Prostate gland (tissue), 2 donors: Measurements from ENCODE around the gene IKZF4.

Source experiments
- POLR2A ChIP-seq: fragments of 450-650 bp; IDR thresholded peaks from one replicate; pipeline ENCODE4 v1.6.1; 2016; ENCODE audit warnings: antibody characterized with exemption, mild to moderate bottlenecking
- TF ChIP-seq, protein P1 (sequence below), 4 experiments: fragments of 200-600 bp in 2 of 4; fragments of 450-650 bp in 2 of 4; sonication (generic) in 2 of 4; IDR thresholded peaks; 1 replicate in 3 of 4; 2 replicates in 1 of 4; pipeline ENCODE4 v1.5.1; 2016 to 2019; ENCODE audit warnings: antibody characterized with exemption in 4 of 4, mild to moderate bottlenecking in 2 of 4, moderate library complexity in 2 of 4

DNA sequence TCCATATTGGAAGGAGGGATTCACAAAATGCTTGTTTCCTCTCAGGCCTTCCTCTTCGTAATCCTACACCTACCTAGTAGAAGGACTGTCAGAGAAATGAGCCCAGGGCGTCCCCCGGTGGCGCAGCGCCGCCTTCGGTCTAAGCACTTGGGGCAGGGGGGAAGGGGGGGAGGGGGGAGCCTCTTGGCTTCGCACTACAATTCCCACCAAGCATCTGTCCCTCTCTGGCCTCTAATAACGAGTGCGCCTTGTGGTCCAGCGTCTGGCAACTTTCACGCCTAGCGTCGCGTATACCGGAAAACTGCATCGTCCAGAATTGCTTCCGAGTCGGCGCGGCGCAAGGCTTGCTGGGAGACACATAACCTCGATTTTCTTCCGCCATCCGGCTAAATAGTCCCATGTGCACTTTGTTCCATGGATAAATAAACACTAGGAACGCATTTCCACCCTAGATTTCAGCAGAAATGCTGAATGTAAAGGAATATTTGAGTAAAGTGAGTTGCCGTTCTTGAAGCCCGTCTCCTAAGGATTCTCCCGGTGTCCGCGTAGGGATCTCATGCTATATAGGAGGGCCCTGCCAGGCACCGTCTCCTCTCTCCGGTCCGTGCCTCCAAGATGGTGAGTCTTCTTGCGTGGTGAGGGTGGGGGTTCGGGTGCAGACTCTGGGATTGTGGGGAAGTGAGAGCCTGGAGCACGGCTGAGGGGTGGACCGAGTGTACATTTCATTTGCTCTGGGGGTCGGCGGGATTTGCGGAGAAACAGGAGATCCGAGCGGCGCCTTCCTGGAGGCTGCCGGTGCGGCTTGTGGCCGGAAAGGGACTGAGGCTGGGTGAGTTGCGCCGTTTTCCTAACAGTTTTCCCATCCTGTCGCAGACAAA is 20.9 kb downstream of the IKZF4 start, which contains the start of gene RPS26:
- TF ChIP-seq, protein P1, sequence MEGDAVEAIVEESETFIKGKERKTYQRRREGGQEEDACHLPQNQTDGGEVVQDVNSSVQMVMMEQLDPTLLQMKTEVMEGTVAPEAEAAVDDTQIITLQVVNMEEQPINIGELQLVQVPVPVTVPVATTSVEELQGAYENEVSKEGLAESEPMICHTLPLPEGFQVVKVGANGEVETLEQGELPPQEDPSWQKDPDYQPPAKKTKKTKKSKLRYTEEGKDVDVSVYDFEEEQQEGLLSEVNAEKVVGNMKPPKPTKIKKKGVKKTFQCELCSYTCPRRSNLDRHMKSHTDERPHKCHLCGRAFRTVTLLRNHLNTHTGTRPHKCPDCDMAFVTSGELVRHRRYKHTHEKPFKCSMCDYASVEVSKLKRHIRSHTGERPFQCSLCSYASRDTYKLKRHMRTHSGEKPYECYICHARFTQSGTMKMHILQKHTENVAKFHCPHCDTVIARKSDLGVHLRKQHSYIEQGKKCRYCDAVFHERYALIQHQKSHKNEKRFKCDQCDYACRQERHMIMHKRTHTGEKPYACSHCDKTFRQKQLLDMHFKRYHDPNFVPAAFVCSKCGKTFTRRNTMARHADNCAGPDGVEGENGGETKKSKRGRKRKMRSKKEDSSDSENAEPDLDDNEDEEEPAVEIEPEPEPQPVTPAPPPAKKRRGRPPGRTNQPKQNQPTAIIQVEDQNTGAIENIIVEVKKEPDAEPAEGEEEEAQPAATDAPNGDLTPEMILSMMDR (IDR thresholded peaks at IDR 0.05), result peak in 2 of 4 experiments; percentile 16 to 39
- peak; percentile 24 for TF ChIP-seq POLR2A
